Stimulated activated CD8-positive, alpha-beta memory T cell treated with anti-CD3 and anti-CD28 coated beads, Interleukin-7, amount 100 ng/mL, for 4 hours (primary cell): ENCODE results near the gene ZNF276.

Experiments used
- DNase-seq, 2 donors: peaks; one replicate each; pipeline ENCODE4 v3.0.0-alpha.2; 2020; ENCODE audit warnings: low read depth in 2 of 2

Gene ZNF276

DNA sequence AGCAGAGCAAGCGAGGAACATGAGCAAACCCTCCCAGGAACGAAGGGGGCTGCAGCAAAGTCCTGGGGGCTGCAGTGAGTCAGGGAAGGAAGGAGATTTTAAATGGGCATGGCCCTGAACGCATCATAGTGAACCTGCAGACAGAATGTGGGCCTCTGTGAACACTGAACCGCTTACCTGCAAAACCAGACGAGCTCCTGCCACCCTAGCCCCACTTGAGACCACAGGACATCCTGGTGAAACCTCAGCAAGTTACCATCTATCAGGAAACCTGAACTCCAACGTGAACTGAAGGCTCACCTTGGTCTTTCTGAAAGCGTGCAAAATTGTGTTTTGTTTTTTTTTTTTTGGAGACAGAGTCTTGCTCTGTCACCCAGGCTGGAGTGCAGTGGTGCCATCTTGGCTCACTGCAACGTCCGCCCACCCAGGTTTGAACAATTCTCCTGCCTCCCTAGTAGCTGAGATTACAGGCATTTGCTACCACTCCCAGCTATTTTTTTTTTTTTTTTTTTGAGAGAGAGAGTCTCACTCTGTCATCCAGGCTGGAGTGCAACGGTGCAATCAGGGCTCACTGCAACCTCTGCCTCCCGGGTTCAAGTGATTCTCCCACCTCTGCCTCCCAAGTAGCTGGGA, 64.3 kb downstream of the ZNF276 start:
- no peak for DNase-seq

DNA sequence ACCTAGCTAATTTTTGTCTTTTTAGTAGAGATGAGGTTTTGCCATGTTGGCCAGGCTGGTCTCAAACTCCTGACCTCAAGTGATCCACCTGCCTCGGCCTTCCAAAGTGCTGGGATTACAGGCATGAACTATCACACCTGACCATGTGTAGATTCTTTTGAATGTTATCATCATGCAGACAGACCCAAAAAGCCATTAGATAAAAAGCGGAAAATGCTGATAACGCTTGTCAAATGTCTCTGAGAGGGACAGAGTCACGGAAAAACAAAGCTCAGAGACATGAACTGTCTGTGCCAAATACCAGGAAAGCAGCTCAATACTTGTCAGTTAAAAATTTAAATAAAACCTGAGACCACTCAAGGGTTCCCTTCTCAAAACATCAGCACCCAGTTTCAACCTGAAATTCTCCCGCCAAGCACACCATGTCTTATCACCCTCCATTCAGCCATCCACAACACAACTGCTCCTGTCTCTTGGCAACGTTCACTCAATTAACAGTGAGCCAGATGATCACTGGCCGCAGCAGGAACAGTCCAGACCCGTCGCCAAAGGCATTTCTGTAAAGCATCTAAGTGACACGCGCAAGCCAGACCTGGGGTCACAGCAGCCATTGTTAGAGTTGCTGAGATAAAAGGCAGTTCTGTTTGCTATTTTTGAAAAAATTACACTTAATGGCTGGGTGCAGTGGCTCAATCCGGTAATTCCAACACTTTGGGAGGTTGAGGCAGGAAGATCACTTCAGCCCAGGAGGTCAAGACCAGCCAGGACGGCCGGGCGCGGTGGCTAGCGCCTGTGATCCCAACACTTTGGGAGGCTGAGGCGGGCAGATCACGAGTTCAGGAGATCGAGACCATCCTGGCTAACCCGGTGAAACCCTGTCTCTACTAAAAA, 65.4 kb downstream of the ZNF276 start:
- no peak for DNase-seq

DNA sequence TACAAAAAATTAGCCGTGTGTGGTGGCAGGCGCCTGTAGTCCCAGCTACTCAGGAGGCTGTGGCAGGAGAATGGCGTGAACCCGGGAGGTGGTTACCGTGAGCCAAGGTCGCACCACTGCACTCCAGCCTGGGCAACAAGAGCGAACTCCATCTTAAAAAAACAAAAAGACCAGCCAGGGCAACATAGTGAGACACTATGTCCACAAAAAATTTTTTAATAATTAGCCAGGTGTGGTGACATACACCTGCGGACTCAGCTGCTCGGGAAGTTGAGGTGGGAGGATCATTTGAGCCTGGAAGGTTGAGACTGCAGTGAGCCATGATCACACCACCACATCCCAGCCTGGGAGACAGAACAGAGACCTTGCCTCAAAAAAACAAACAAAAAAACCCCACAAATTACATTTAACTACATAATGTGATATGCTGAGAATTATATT, 66.0 kb downstream of the ZNF276 start:
- DNase-seq = no peak
